Caco-2 (cell line): ENCODE measurements around the gene SUMF1. TPM values are rescaled to one million over a fixed set of nuclear protein-coding genes. Genes with fewer than 3 reads are reported as not detected.

Source experiments
- BruUV-seq: library from RNA; stranded (reverse); fragments of 400-500 nt; replicated peaks from 2 replicates; lab custom pipeline; 2021; lab: Mats Ljungman, UMichigan
- CTCF ChIA-PET: fragments of 300-600 bp; sonication (Branson Sonifier 250); formaldehyde crosslinking; loops from one replicate; lab custom pipeline; 2022; ENCODE audit warnings: antibody characterized with exemption; lab: Charles Lee
- POLR2A ChIA-PET: fragments of 300-600 bp; sonication (Branson Sonifier 250); formaldehyde crosslinking; loops from one replicate; lab custom pipeline; 2022; ENCODE audit warnings: antibody characterized with exemption; lab: Charles Lee
- DNase-seq, 2 experiments: peaks; one replicate each; pipeline versions ENCODE4 v3.0.0 to v3.0.0-alpha.2; 2020 to 2022
- H3K27me3 ChIP-seq: replicated peaks from 2 replicates; pipeline ENCODE4 v1.6.0; 2011; ENCODE audit warnings: low read length; ENCODE audit not compliant: control insufficient read depth, insufficient read depth
- H3K36me3 ChIP-seq: 2 replicates; pipeline ENCODE4 v1.5.1; 2011; ENCODE audit warnings: low read length; ENCODE audit not compliant: control insufficient read depth, insufficient read depth
- H3K4me1 ChIP-seq: fragments of 250-450 bp; sonication (Bioruptor Pico); 2 replicates; pipeline ENCODE4 v1.5.1; 2020; ENCODE audit warnings: mild to moderate bottlenecking
- H3K4me3 ChIP-seq: 2 replicates; pipeline ENCODE4 v1.5.1; 2011; ENCODE audit warnings: low read depth, mild to moderate bottlenecking, control low read depth, low read length
- H3K9me3 ChIP-seq: fragments of 250-450 bp; sonication (Bioruptor Pico); 2 replicates; pipeline ENCODE4 v1.5.1; 2020; ENCODE audit warnings: mild to moderate bottlenecking, moderate library complexity
- H3K27ac Mint-ChIP-seq: one replicate; pipeline ENCODE4 v1.8.0; 2022; ENCODE audit warnings: mixed read lengths; ENCODE audit not compliant: unreplicated experiment
- H3K27me3 Mint-ChIP-seq: one replicate; pipeline ENCODE4 v1.8.0; 2022; ENCODE audit warnings: mixed read lengths; ENCODE audit not compliant: insufficient read depth, unreplicated experiment
- H3K36me3 Mint-ChIP-seq: one replicate; pipeline ENCODE4 v1.8.0; 2022; ENCODE audit warnings: mild to moderate bottlenecking, mixed read lengths; ENCODE audit not compliant: insufficient read depth, unreplicated experiment
- H3K4me1 Mint-ChIP-seq: one replicate; pipeline ENCODE4 v1.8.0; 2022; ENCODE audit warnings: low read depth, mixed read lengths; ENCODE audit not compliant: unreplicated experiment
- H3K4me3 Mint-ChIP-seq: one replicate; pipeline ENCODE4 v1.8.0; 2022; ENCODE audit warnings: mild to moderate bottlenecking, moderate library complexity, mixed read lengths; ENCODE audit not compliant: unreplicated experiment
- H3K9me3 Mint-ChIP-seq: one replicate; pipeline ENCODE4 v1.8.0; 2022; ENCODE audit warnings: mixed read lengths; ENCODE audit not compliant: unreplicated experiment
- CTCF ChIP-seq, 2 experiments: fragments of 200-600 bp in 1 of 2; IDR thresholded peaks; 1 replicate in 1 of 2; 2 replicates in 1 of 2; pipeline versions ENCODE4 v1.5.1 to v1.8.0; 2011 to 2022; ENCODE audit warnings: antibody characterized with exemption in 1 of 2, control low read depth in 1 of 2, inconsistent platforms in 1 of 2, low read depth in 1 of 2, low read length in 1 of 2, mild to moderate bottlenecking in 1 of 2, moderate library complexity in 1 of 2; ENCODE audit not compliant: insufficient read depth in 1 of 2, severe bottlenecking in 1 of 2, unreplicated experiment in 1 of 2
- intact Hi-C: fragments of 100-400 bp; cut with micrococcal nuclease; formaldehyde crosslinking; loops from one replicate; pipeline ENCODE4 v1.10.0; 2022; ENCODE audit not compliant: unreplicated experiment
- total RNA-seq: library from RNA; stranded (reverse); gene quantifications from 2 replicates; pipeline ENCODE4 v1.2.3, GENCODE V29; 2022

SUMF1 gene
- total RNA-seq, 1 experiment from 2014 or later = 24.4 TPM

GRCh38 chr3:4320096-4320911 is 146.8 kb downstream of the SUMF1 start:
- no peak overlapping the region for H3K4me3 Mint-ChIP-seq
- Histone ChIP-seq H3K27me3 (no peaks in the 10 kb centered on the region), H3K4me3 (no peak overlapping the region), H3K4me1 (0 out of 2 replicates have a peak, but pooled peaks cover 4% of the 10 kb centered on the region), H3K36me3 (no peaks in the 10 kb centered on the region), H3K9me3 (no peaks in the 10 kb centered on the region)
- peaks cover 18% of the 10 kb centered on the region for H3K4me1 Mint-ChIP-seq
- BruUV-seq = no TSS peak
- H3K27ac Mint-ChIP-seq = no peak overlapping the region
- no peak for TF ChIP-seq CTCF (IDR thresholded peaks at IDR 0.05; ENCODE audit: insufficient read depth in 1 of 2, low read depth in 1 of 2, low read length in 1 of 2, severe bottlenecking in 1 of 2, unreplicated experiment in 1 of 2)
- ChIA-PET POLR2A (no interaction called here), CTCF (no interaction called here)
- H3K27me3 Mint-ChIP-seq = no peaks in the 10 kb centered on the region
- H3K36me3 Mint-ChIP-seq = peaks cover 5% of the 10 kb centered on the region
- intact Hi-C loops = no loop called here
- H3K9me3 Mint-ChIP-seq = no peaks in the 10 kb centered on the region
- DNase-seq = no peak

GRCh38 chr3:4314688-4315087 is 152.4 kb downstream of the SUMF1 start:
- no peak for DNase-seq

More at GRCh38 chr3:4314688-4315087, 152.4 kb downstream of the SUMF1 start:
- no peaks in the 10 kb centered on the region for H3K9me3 ChIP-seq
- no peaks in the 10 kb centered on the region for H3K36me3 ChIP-seq
- no peak overlapping the region for H3K4me3 ChIP-seq
- no peaks in the 10 kb centered on the region for H3K27me3 Mint-ChIP-seq
- POLR2A ChIA-PET = no interaction called here
- H3K4me3 Mint-ChIP-seq = no peak overlapping the region
- H3K4me1 Mint-ChIP-seq = peaks cover 6% of the 10 kb centered on the region
- H3K4me1 ChIP-seq = 0 out of 2 replicates have a peak, but pooled peaks cover 13% of the 10 kb centered on the region
- TF ChIP-seq CTCF (IDR thresholded peaks at IDR 0.05; ENCODE audit: insufficient read depth in 1 of 2, low read depth in 1 of 2, low read length in 1 of 2, severe bottlenecking in 1 of 2, unreplicated experiment in 1 of 2) = no peak
- no TSS peak for BruUV-seq
- H3K27me3 ChIP-seq = no peaks in the 10 kb centered on the region
- H3K9me3 Mint-ChIP-seq = no peaks in the 10 kb centered on the region
- no peak overlapping the region for H3K27ac Mint-ChIP-seq
- intact Hi-C loops = no loop called here
- CTCF ChIA-PET = no interaction called here
- peaks cover 12% of the 10 kb centered on the region for H3K36me3 Mint-ChIP-seq
